Measurements from ENCODE around the gene RPN2. TPM values are rescaled to one million over a fixed set of nuclear protein-coding genes. Genes with fewer than 3 reads are reported as not detected.

The RPN2 gene
- total and polyA plus RNA-seq, 2 donors (not counting 3 experiments of a cell fraction or from before 2014, with no cell fraction given), result 283 to 530 TPM

DNA sequence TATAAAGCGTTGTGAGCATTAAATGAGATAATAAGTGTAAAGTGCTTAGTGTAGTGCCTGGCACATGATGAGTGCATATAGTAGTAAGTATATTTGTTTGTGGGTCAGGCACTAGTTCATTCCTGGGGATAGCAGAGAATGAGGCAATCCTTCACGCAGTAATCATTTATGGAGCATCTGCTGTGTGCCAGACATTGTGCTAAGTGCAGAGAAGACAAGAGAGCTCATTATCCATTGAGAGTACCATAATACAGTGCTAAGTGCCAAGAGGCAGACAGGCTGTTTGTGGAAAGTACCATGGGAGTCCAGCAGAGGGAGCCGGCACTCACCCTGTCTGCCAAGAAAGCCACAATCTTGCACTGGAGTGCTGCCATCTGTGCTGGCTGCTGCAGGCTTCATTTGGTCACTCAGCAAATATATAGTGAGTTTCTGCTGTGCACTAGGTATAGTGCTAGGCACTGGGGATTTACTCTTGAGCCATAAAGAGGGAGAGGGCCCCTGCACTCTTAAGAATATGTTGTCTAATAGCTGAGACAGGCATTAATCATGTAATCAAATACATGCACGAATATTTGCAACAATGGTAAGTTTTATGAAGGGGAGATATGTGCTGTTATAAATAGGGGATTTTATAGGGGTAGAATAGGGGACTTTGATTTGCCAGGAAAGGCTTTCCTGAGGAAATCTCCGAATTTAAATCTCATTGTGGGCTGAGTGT is 13.2 kb downstream of the RPN2 start:
- ChIA-PET POLR2A (interaction anchor here (0.6 to 1.4 kb wide), 2 partner anchors 11 to 13 kb away, joined by 3 to 7 read pairs; partner anchors contain the start of genes MROH8 and RPN2), CTCF (interaction anchor here (0.6 to 2.8 kb wide), 21 partner anchors 8 to 1216 kb away, joined by 3 to 28 read pairs (median 4); partner anchors contain the start of genes MROH8 and RPN2)
- dilution Hi-C loops (cut with MboI; ENCODE audit: extremely low pct_ligation_motif_present, low sequenced_read_pairs), result no loop called here
- no peak for TF ChIP-seq GATA2 (IDR thresholded peaks at IDR 0.05; ENCODE audit: insufficient read depth, insufficient read length, low read depth, low read length)
- TF ChIP-seq, protein P1, sequence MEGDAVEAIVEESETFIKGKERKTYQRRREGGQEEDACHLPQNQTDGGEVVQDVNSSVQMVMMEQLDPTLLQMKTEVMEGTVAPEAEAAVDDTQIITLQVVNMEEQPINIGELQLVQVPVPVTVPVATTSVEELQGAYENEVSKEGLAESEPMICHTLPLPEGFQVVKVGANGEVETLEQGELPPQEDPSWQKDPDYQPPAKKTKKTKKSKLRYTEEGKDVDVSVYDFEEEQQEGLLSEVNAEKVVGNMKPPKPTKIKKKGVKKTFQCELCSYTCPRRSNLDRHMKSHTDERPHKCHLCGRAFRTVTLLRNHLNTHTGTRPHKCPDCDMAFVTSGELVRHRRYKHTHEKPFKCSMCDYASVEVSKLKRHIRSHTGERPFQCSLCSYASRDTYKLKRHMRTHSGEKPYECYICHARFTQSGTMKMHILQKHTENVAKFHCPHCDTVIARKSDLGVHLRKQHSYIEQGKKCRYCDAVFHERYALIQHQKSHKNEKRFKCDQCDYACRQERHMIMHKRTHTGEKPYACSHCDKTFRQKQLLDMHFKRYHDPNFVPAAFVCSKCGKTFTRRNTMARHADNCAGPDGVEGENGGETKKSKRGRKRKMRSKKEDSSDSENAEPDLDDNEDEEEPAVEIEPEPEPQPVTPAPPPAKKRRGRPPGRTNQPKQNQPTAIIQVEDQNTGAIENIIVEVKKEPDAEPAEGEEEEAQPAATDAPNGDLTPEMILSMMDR (IDR thresholded peaks at IDR 0.05; ENCODE audit: extremely low read depth in 1 of 2, insufficient read depth in 1 of 2, low read depth in 1 of 2, low read length in 2 of 2), result peak; percentile 84 to 92
- Histone ChIP-seq H2AFZ (ENCODE audit: low read depth, low read length) (no peak overlapping the region), H3K9ac (replicated peaks; ENCODE audit: extremely low read depth, insufficient read depth, low read length) (no peak overlapping the region), H3K36me3 (ENCODE audit: control insufficient read depth in 2 of 2, extremely low read depth in 1 of 2, insufficient read depth in 2 of 2, low read length in 2 of 2) (peaks cover 3 to 7% of the 10 kb centered on the region in 2 experiments), H3K9me1 (replicated peaks; ENCODE audit: control insufficient read depth, extremely low read depth, insufficient read depth, low read length) (no peaks in the 10 kb centered on the region), H3K4me2 (ENCODE audit: insufficient read depth, low read length) (no peak overlapping the region), H3K27me3 (ENCODE audit: control insufficient read depth in 2 of 2, insufficient read depth in 2 of 2, low read length in 2 of 2) (no peaks in the 10 kb centered on the region), H3K9me3 (replicated peaks; ENCODE audit: control insufficient read depth, insufficient read depth, low read length) (no peaks in the 10 kb centered on the region), H3K4me1 (ENCODE audit: control insufficient read depth, extremely low read depth, insufficient read depth, low read length) (no peaks in the 10 kb centered on the region), H3K27ac (ENCODE audit: insufficient read depth, low read depth, low read length) (no peak overlapping the region), H4K20me1 (replicated peaks; ENCODE audit: control insufficient read depth, extremely low read depth, insufficient read depth, low read length) (no peaks in the 10 kb centered on the region), H3K4me3 (replicated peaks in 1 of 3; ENCODE audit: insufficient read depth in 1 of 3, low read depth in 1 of 3, low read length in 3 of 3) (no peak overlapping the region), H3K79me2 (ENCODE audit: control insufficient read depth, insufficient read depth, low read length) (peaks cover 90% of the 10 kb centered on the region)
- intact Hi-C loops (cut with micrococcal nuclease), result no loop called here
- no TSS peak for BruUV-seq (replicated peaks)
- FAIRE-seq (peak; percentile 96), DNase-seq (ENCODE audit: low read depth, low spot score) (peak; percentile 85)

DNA sequence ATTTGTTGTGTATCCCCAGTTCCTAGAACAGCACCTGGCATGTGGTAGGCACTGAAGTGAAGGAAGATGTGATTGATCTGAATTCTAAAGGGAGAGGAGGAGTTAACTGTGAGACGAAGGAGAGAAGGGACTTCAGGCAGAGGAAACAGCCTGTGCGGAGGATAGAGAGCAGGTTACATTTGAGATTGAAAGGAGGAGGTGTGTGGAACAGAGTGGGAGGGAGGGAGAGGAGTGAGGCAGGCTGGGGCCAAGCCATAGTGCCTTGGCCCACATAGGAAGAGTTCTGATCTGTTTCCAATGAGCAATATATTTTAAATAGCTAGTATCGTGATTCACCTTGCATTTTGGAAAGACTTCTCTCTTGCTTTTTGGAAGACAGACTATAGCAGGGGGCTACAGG is 14.1 kb downstream of the RPN2 start:
- Histone ChIP-seq H3K9me3 (replicated peaks; ENCODE audit: control insufficient read depth, insufficient read depth, low read length) (no peaks in the 10 kb centered on the region), H3K79me2 (ENCODE audit: control insufficient read depth, insufficient read depth, low read length) (peaks cover 92% of the 10 kb centered on the region), H2AFZ (ENCODE audit: low read depth, low read length) (no peak overlapping the region), H3K4me1 (ENCODE audit: control insufficient read depth, extremely low read depth, insufficient read depth, low read length) (no peaks in the 10 kb centered on the region), H4K20me1 (replicated peaks; ENCODE audit: control insufficient read depth, extremely low read depth, insufficient read depth, low read length) (no peaks in the 10 kb centered on the region), H3K27ac (ENCODE audit: insufficient read depth, low read depth, low read length) (no peak overlapping the region), H3K9ac (replicated peaks; ENCODE audit: extremely low read depth, insufficient read depth, low read length) (no peak overlapping the region), H3K36me3 (ENCODE audit: control insufficient read depth in 2 of 2, extremely low read depth in 1 of 2, insufficient read depth in 2 of 2, low read length in 2 of 2) (peaks cover 3 to 10% of the 10 kb centered on the region in 2 experiments), H3K4me3 (replicated peaks in 1 of 3; ENCODE audit: insufficient read depth in 1 of 3, low read depth in 1 of 3, low read length in 3 of 3) (no peak overlapping the region), H3K4me2 (ENCODE audit: insufficient read depth, low read length) (no peak overlapping the region), H3K9me1 (replicated peaks; ENCODE audit: control insufficient read depth, extremely low read depth, insufficient read depth, low read length) (no peaks in the 10 kb centered on the region), H3K27me3 (ENCODE audit: control insufficient read depth in 2 of 2, insufficient read depth in 2 of 2, low read length in 2 of 2) (no peaks in the 10 kb centered on the region)
- no peak for DNase-seq (ENCODE audit: low read depth, low spot score)
- BruUV-seq (replicated peaks), result no TSS peak
- dilution Hi-C loops (cut with MboI; ENCODE audit: extremely low pct_ligation_motif_present, low sequenced_read_pairs) (no loop called here), intact Hi-C loops (cut with micrococcal nuclease) (no loop called here)
- ChIA-PET POLR2A (interaction anchor here (0.8 kb wide), 1 partner anchor 15 kb away, joined by 3 read pairs; no protein-coding TSS in a partner anchor), CTCF (interaction anchor here (2.8 kb wide), 1 partner anchor 15 kb away, joined by 15 read pairs; the partner anchor contains the start of genes MROH8 and RPN2)
- FAIRE-seq, result no peak
- no peak for TF ChIP-seq MYC (IDR thresholded peaks at IDR 0.05; ENCODE audit: low read depth, low read length)
- no peak for TF ChIP-seq POLR2AphosphoS5 (IDR thresholded peaks at IDR 0.05; ENCODE audit: insufficient read depth, low read depth, low read length)
- TF ChIP-seq POLR2A (IDR thresholded peaks at IDR 0.05; ENCODE audit: low read depth, low read length), result no peak
- TF ChIP-seq FOS (IDR thresholded peaks at IDR 0.05; ENCODE audit: borderline replicate concordance, insufficient read depth, low read length), result no peak
- no peak for TF ChIP-seq JUN (IDR thresholded peaks at IDR 0.05; ENCODE audit: borderline replicate concordance, insufficient read depth, insufficient read length, low read depth)
- TF ChIP-seq, protein P2, sequence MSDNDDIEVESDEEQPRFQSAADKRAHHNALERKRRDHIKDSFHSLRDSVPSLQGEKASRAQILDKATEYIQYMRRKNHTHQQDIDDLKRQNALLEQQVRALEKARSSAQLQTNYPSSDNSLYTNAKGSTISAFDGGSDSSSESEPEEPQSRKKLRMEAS (IDR thresholded peaks at IDR 0.05; ENCODE audit: insufficient read depth, insufficient read length), result no peak
- TF ChIP-seq EZH2 (IDR thresholded peaks at IDR 0.05; ENCODE audit: borderline replicate concordance, low read depth, low read length, severe bottlenecking), result no peak
- TF ChIP-seq GATA2 (IDR thresholded peaks at IDR 0.05; ENCODE audit: insufficient read depth, insufficient read length, low read depth, low read length), result no peak
- TF ChIP-seq, protein P1 (IDR thresholded peaks at IDR 0.05; ENCODE audit: extremely low read depth in 1 of 2, insufficient read depth in 1 of 2, low read depth in 1 of 2, low read length in 2 of 2), result no peak
